Measurements from ENCODE around the gene CCDC152. TPM values are rescaled to one million over a fixed set of nuclear protein-coding genes. Genes with fewer than 3 reads are reported as not detected.

The CCDC152 gene
- total and polyA plus RNA-seq, 2 of the 13 experiments (the other 11 are each of a cell fraction or from before 2014, with no cell fraction given), result 0.20 to 0.36 TPM

GRCh38 chr5:42800748-42801330, 44.2 kb downstream of the CCDC152 start (continued):
- no peak for TF ChIP-seq HMGXB3 (CRISPR knock-in tag; IDR thresholded peaks at IDR 0.05; ENCODE audit: borderline replicate concordance)
- no peak for TF ChIP-seq PRDM10 (CRISPR knock-in tag; IDR thresholded peaks at IDR 0.05; ENCODE audit: low read depth)
- TF ChIP-seq POLR2A (IDR thresholded peaks at IDR 0.05; ENCODE audit: insufficient read depth in 1 of 2, low read depth in 2 of 2, low read length in 2 of 2), result peak; percentile 63 to 67; a peak in 3 of 4 replicates
- TF ChIP-seq, protein P1, sequence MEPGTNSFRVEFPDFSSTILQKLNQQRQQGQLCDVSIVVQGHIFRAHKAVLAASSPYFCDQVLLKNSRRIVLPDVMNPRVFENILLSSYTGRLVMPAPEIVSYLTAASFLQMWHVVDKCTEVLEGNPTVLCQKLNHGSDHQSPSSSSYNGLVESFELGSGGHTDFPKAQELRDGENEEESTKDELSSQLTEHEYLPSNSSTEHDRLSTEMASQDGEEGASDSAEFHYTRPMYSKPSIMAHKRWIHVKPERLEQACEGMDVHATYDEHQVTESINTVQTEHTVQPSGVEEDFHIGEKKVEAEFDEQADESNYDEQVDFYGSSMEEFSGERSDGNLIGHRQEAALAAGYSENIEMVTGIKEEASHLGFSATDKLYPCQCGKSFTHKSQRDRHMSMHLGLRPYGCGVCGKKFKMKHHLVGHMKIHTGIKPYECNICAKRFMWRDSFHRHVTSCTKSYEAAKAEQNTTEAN (CRISPR knock-in tag; conservative IDR thresholded peaks at IDR 0.05), result peak; percentile 71
- TF ChIP-seq ZNF780A (CRISPR knock-in tag; IDR thresholded peaks at IDR 0.05), result peak; percentile 57; the same call in 1 of the 2 replicates
- no peak for TF ChIP-seq KDM1A (CRISPR knock-in tag; IDR thresholded peaks at IDR 0.05)
- peak; percentile 56; the same call in 1 of the 2 replicates for TF ChIP-seq ZNF263 (CRISPR knock-in tag; IDR thresholded peaks at IDR 0.05)
- no peak for TF ChIP-seq NFIC (IDR thresholded peaks at IDR 0.05; ENCODE audit: low read length)
- TF ChIP-seq ZFP90 (CRISPR knock-in tag; IDR thresholded peaks at IDR 0.05; ENCODE audit: borderline replicate concordance), result no peak
- no peak for TF ChIP-seq ZNF414 (CRISPR knock-in tag; IDR thresholded peaks at IDR 0.05)
- no peak for TF ChIP-seq HOXA5 (CRISPR knock-in tag; IDR thresholded peaks at IDR 0.05)
- 0 out of 2 replicates have a peak, but pooled peaks have one; percentile 33 for TF ChIP-seq IKZF5 (CRISPR knock-in tag; IDR thresholded peaks at IDR 0.05)
- TF ChIP-seq KLF11 (CRISPR knock-in tag; IDR thresholded peaks at IDR 0.05), result no peak
- TF ChIP-seq ZNF382 (CRISPR knock-in tag; IDR thresholded peaks at IDR 0.05; ENCODE audit: borderline replicate concordance), result no peak
- TF ChIP-seq, protein P2, sequence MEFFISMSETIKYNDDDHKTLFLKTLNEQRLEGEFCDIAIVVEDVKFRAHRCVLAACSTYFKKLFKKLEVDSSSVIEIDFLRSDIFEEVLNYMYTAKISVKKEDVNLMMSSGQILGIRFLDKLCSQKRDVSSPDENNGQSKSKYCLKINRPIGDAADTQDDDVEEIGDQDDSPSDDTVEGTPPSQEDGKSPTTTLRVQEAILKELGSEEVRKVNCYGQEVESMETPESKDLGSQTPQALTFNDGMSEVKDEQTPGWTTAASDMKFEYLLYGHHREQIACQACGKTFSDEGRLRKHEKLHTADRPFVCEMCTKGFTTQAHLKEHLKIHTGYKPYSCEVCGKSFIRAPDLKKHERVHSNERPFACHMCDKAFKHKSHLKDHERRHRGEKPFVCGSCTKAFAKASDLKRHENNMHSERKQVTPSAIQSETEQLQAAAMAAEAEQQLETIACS (CRISPR knock-in tag; IDR thresholded peaks at IDR 0.05), result no peak
- TF ChIP-seq SRSF4 (IDR thresholded peaks at IDR 0.05; ENCODE audit: low read depth, low read length, poor library complexity, severe bottlenecking), result peak; percentile 12
- peak; percentile 95 for TF ChIP-seq PAF1 (CRISPR knock-in tag; IDR thresholded peaks at IDR 0.05)

Data from HepG2 (cell line).